Measurements from ENCODE around the gene MAP6D1. TPM values are rescaled to one million over a fixed set of nuclear protein-coding genes. Genes with fewer than 3 reads are reported as not detected.
A peak's percentile ranks its signal among the peaks of the same experiment; 100 is the strongest.

Gene MAP6D1
- total RNA-seq, 1 donor from 2014 or later = 1.4 TPM

GRCh38 chr3:183833516-183833915 lies 8.1 kb upstream of the MAP6D1 start:
- no peak for DNase-seq
- Mint-ChIP-seq H3K4me1 (peaks cover 1% of the 10 kb centered on the region), H3K4me3 (no peak overlapping the region), H3K9me3 (no peaks in the 10 kb centered on the region), H3K27me3 (no peaks in the 10 kb centered on the region), H3K27ac (no peak overlapping the region), H3K36me3 (ENCODE audit: low read depth) (peaks cover 32% of the 10 kb centered on the region)
- intact Hi-C loops (cut with micrococcal nuclease) = no loop called here

- Mint-ChIP-seq H3K4me3 (no peak overlapping the region), H3K27me3 (no peaks in the 10 kb centered on the region), H3K36me3 (ENCODE audit: low read depth) (peaks cover 33% of the 10 kb centered on the region), H3K27ac (no peak overlapping the region), H3K9me3 (no peaks in the 10 kb centered on the region), H3K4me1 (peaks cover 2% of the 10 kb centered on the region)
- no peak for DNase-seq
- intact Hi-C loops (cut with micrococcal nuclease) = no loop called here
Observed at GRCh38 chr3:183830187-183830586, 4.8 kb upstream of the MAP6D1 start.

GRCh38 chr3:183829466-183829865 lies 4.1 kb upstream of the MAP6D1 start:
- H3K27me3 Mint-ChIP-seq = peaks cover 2% of the 10 kb centered on the region
- no peak overlapping the region for H3K4me3 Mint-ChIP-seq
- DNase-seq = no peak
- H3K4me1 Mint-ChIP-seq = peaks cover 3% of the 10 kb centered on the region
- peaks cover 33% of the 10 kb centered on the region for H3K36me3 Mint-ChIP-seq (ENCODE audit: low read depth)
- H3K9me3 Mint-ChIP-seq = no peaks in the 10 kb centered on the region
- H3K27ac Mint-ChIP-seq = no peak overlapping the region
- intact Hi-C loops (cut with micrococcal nuclease) = no loop called here

GRCh38 chr3:183828538-183828870 lies 3.1 kb upstream of the MAP6D1 start:
- intact Hi-C loops (cut with micrococcal nuclease) = no loop called here
- peaks cover 32% of the 10 kb centered on the region for H3K36me3 Mint-ChIP-seq (ENCODE audit: low read depth)
- H3K27me3 Mint-ChIP-seq = peaks cover 10% of the 10 kb centered on the region
- H3K27ac Mint-ChIP-seq = no peak overlapping the region
- no peak for DNase-seq
- H3K9me3 Mint-ChIP-seq = no peaks in the 10 kb centered on the region
- no peak overlapping the region for H3K4me3 Mint-ChIP-seq
- H3K4me1 Mint-ChIP-seq = peaks cover 9% of the 10 kb centered on the region

GRCh38 chr3:183827809-183828537 lies 2.6 kb upstream of the MAP6D1 start:
- H3K36me3 Mint-ChIP-seq (ENCODE audit: low read depth) = peaks cover 29% of the 10 kb centered on the region
- H3K4me1 Mint-ChIP-seq = peaks cover 9% of the 10 kb centered on the region
- DNase-seq = no peak
- peaks cover 10% of the 10 kb centered on the region for H3K27me3 Mint-ChIP-seq
- H3K9me3 Mint-ChIP-seq = no peaks in the 10 kb centered on the region
- no peak overlapping the region for H3K4me3 Mint-ChIP-seq
- no peak overlapping the region for H3K27ac Mint-ChIP-seq
- intact Hi-C loops (cut with micrococcal nuclease) = no loop called here

GRCh38 chr3:183826448-183827250 lies 1.3 kb upstream of the MAP6D1 start:
- no peak for DNase-seq
- Mint-ChIP-seq H3K27ac (no peak overlapping the region), H3K27me3 (peaks cover 14% of the 10 kb centered on the region), H3K4me1 (peaks cover 12% of the 10 kb centered on the region), H3K9me3 (no peaks in the 10 kb centered on the region), H3K4me3 (peak overlapping the region; percentile 40), H3K36me3 (ENCODE audit: low read depth) (peaks cover 21% of the 10 kb centered on the region)
- intact Hi-C loops (cut with micrococcal nuclease) = no loop called here

- DNase-seq = peak; percentile 65
- Mint-ChIP-seq H3K4me3 (peak overlapping the region; percentile 81), H3K27ac (no peak overlapping the region), H3K36me3 (ENCODE audit: low read depth) (peaks cover 17% of the 10 kb centered on the region), H3K9me3 (no peaks in the 10 kb centered on the region), H3K4me1 (peaks cover 12% of the 10 kb centered on the region), H3K27me3 (peaks cover 14% of the 10 kb centered on the region)
- intact Hi-C loops (cut with micrococcal nuclease) = loop anchor here (2.0 kb wide), 1 partner anchor 60 kb away; the partner anchor contains the start of gene PARL
Observed at GRCh38 chr3:183824761-183825455, 469 bp downstream of the MAP6D1 start.

GRCh38 chr3:183823963-183824362 lies 1.4 kb downstream of the MAP6D1 start:
- H3K27me3 Mint-ChIP-seq = peaks cover 14% of the 10 kb centered on the region
- peaks cover 11% of the 10 kb centered on the region for H3K36me3 Mint-ChIP-seq (ENCODE audit: low read depth)
- intact Hi-C loops (cut with micrococcal nuclease) = loop anchor here (2.0 kb wide), 1 partner anchor 61 kb away; the partner anchor contains the start of gene PARL
- no peak for DNase-seq
- peak overlapping the region; percentile 11 for H3K27ac Mint-ChIP-seq
- H3K9me3 Mint-ChIP-seq = no peaks in the 10 kb centered on the region
- H3K4me3 Mint-ChIP-seq = peak overlapping the region; percentile 81
- H3K4me1 Mint-ChIP-seq = peaks cover 12% of the 10 kb centered on the region

- intact Hi-C loops (cut with micrococcal nuclease) = no loop called here
- H3K27me3 Mint-ChIP-seq = peaks cover 14% of the 10 kb centered on the region
- no peak overlapping the region for H3K27ac Mint-ChIP-seq
- H3K4me3 Mint-ChIP-seq = no peak overlapping the region
- peaks cover 12% of the 10 kb centered on the region for H3K4me1 Mint-ChIP-seq
- H3K9me3 Mint-ChIP-seq = no peaks in the 10 kb centered on the region
- peaks cover 8% of the 10 kb centered on the region for H3K36me3 Mint-ChIP-seq (ENCODE audit: low read depth)
- no peak for DNase-seq
Observed at GRCh38 chr3:183822631-183823030, 2.7 kb downstream of the MAP6D1 start.

- DNase-seq = no peak
- peaks cover 21% of the 10 kb centered on the region for H3K4me1 Mint-ChIP-seq
- no peaks in the 10 kb centered on the region for H3K9me3 Mint-ChIP-seq
- H3K27ac Mint-ChIP-seq = no peak overlapping the region
- no peak overlapping the region for H3K4me3 Mint-ChIP-seq
- intact Hi-C loops (cut with micrococcal nuclease) = no loop called here
- peaks cover 9% of the 10 kb centered on the region for H3K36me3 Mint-ChIP-seq (ENCODE audit: low read depth)
- H3K27me3 Mint-ChIP-seq = peaks cover 14% of the 10 kb centered on the region
Observed at GRCh38 chr3:183819831-183820230, 5.5 kb downstream of the MAP6D1 start.

GRCh38 chr3:183818706-183819624 lies 6.4 kb downstream of the MAP6D1 start:
- no peak overlapping the region for H3K27ac Mint-ChIP-seq
- no peak for DNase-seq
- H3K4me1 Mint-ChIP-seq = peaks cover 18% of the 10 kb centered on the region
- intact Hi-C loops (cut with micrococcal nuclease) = no loop called here
- H3K27me3 Mint-ChIP-seq = peaks cover 7% of the 10 kb centered on the region
- no peak overlapping the region for H3K4me3 Mint-ChIP-seq
- H3K9me3 Mint-ChIP-seq = no peaks in the 10 kb centered on the region
- peaks cover 4% of the 10 kb centered on the region for H3K36me3 Mint-ChIP-seq (ENCODE audit: low read depth)

GRCh38 chr3:183818041-183818620 lies 7.2 kb downstream of the MAP6D1 start:
- Mint-ChIP-seq H3K4me3 (no peak overlapping the region), H3K9me3 (no peaks in the 10 kb centered on the region), H3K36me3 (ENCODE audit: low read depth) (peaks cover 4% of the 10 kb centered on the region), H3K4me1 (peaks cover 17% of the 10 kb centered on the region), H3K27me3 (peaks cover 3% of the 10 kb centered on the region), H3K27ac (no peak overlapping the region)
- no peak for DNase-seq
- intact Hi-C loops (cut with micrococcal nuclease) = no loop called here

GRCh38 chr3:183817639-183818038 lies 7.7 kb downstream of the MAP6D1 start:
- H3K27me3 Mint-ChIP-seq = peaks cover 3% of the 10 kb centered on the region
- no peaks in the 10 kb centered on the region for H3K9me3 Mint-ChIP-seq
- no peak overlapping the region for H3K27ac Mint-ChIP-seq
- peaks cover 17% of the 10 kb centered on the region for H3K4me1 Mint-ChIP-seq
- peaks cover 8% of the 10 kb centered on the region for H3K36me3 Mint-ChIP-seq (ENCODE audit: low read depth)
- H3K4me3 Mint-ChIP-seq = no peak overlapping the region
- DNase-seq = no peak
- intact Hi-C loops (cut with micrococcal nuclease) = no loop called here
